Right lobe of liver (tissue), 4 donors: ENCODE measurements around the gene RELN.

ENCODE experiments used
- CTCF ChIP-seq, 4 donors: fragments of 200-600 bp in 3 of 4; fragments of 450-650 bp in 1 of 4; IDR thresholded peaks; one replicate each; pipeline versions ENCODE4 v1.5.1 to v1.8.0; 2016 to 2022; ENCODE audit warnings: antibody characterized with exemption in 4 of 4, mild to moderate bottlenecking in 2 of 4
- POLR2A ChIP-seq: fragments of 450-650 bp; IDR thresholded peaks from one replicate; pipeline ENCODE4 v1.6.1; 2017; ENCODE audit warnings: antibody characterized with exemption, mild to moderate bottlenecking
- donor health status: DM: no; HTN: no; CAD: no.
- donor health status: DM: no; HTN: no; CAD: no.
- donor health status: DM: no; HTN: yes; CAD: no.

GRCh38 chr7:103549786-103550185, 439.7 kb downstream of the RELN start:
- no peak for TF ChIP-seq CTCF (IDR thresholded peaks at IDR 0.05)
- TF ChIP-seq POLR2A, result no peak
